H1 (cell line): ENCODE measurements around the gene FBXL17. TPM values are rescaled to one million over a fixed set of nuclear protein-coding genes. Genes with fewer than 3 reads are reported as not detected.

ENCODE experiments used
- CTCF ChIA-PET: fragments of 300-600 bp; sonication (Branson Sonifier 250); formaldehyde crosslinking; loops from one replicate; lab custom pipeline; 2021; ENCODE audit not compliant: partially characterized antibody; lab: Charles Lee
- POLR2A ChIA-PET: fragments of 300-600 bp; sonication (Branson Sonifier 250); formaldehyde crosslinking; loops from one replicate; lab custom pipeline; 2021; ENCODE audit warnings: inconsistent platforms; ENCODE audit not compliant: partially characterized antibody; lab: Charles Lee
- DNase-seq, 2 experiments: peaks; one replicate each; pipeline versions ENCODE4 v3.0.0 to v3.0.0-alpha.2; 2010 to 2022; ENCODE audit warnings: low spot score in 2 of 2, low read depth in 1 of 2, mixed read lengths in 1 of 2
- FAIRE-seq: peaks from 2 replicates; lab custom pipeline; 2011; peaks lifted over from hg19 to GRCh38; lab: Jason Lieb, UNC
- H2AFZ ChIP-seq: 2 replicates; pipeline ENCODE4 v1.8.1; 2012; ENCODE audit warnings: low read length, inconsistent platforms
- H2AK5ac ChIP-seq: 2 replicates; pipeline ENCODE4 v1.6.1; 2013; ENCODE audit warnings: low read depth, low read length
- H2BK120ac ChIP-seq: replicated peaks from 2 replicates; pipeline ENCODE3; 2013; ENCODE audit warnings: low read depth, low read length, inconsistent platforms
- H2BK12ac ChIP-seq: 2 replicates; pipeline ENCODE4 v1.6.1; 2013; ENCODE audit warnings: low read depth, low read length
- H2BK15ac ChIP-seq: 2 replicates; pipeline ENCODE4 v1.6.1; 2013; ENCODE audit warnings: low read length
- H2BK20ac ChIP-seq: 2 replicates; pipeline ENCODE4 v1.6.1; 2013; ENCODE audit warnings: low read length
- H2BK5ac ChIP-seq: 2 replicates; pipeline ENCODE4 v1.6.1; 2013; ENCODE audit warnings: low read depth, low read length
- H3K14ac ChIP-seq: 2 replicates; pipeline ENCODE4 v1.6.1; 2013; ENCODE audit warnings: inconsistent platforms; ENCODE audit not compliant: insufficient read length
- H3K18ac ChIP-seq: 2 replicates; pipeline ENCODE4 v1.6.1; 2013; ENCODE audit warnings: low read length; ENCODE audit errors: extremely low read depth
- H3K23ac ChIP-seq: 2 replicates; pipeline ENCODE4 v1.6.1; 2013; ENCODE audit warnings: inconsistent platforms; ENCODE audit not compliant: insufficient read length
- H3K23me2 ChIP-seq: 2 replicates; pipeline ENCODE4 v1.6.1; 2013; ENCODE audit warnings: low read depth, low read length
- H3K27ac ChIP-seq: 2 replicates; pipeline ENCODE4 v1.6.1; 2011; ENCODE audit warnings: low read depth, low read length, inconsistent platforms
- H3K27me3 ChIP-seq, 4 experiments: replicated peaks in 1 of 4; 1 replicate in 1 of 4; 2 replicates in 3 of 4; pipeline versions ENCODE4 v1.6.1 to v1.8.1; 2011 to 2013; ENCODE audit warnings: low read length in 3 of 4, mild to moderate bottlenecking in 3 of 4, inconsistent platforms in 2 of 4, mixed read lengths in 2 of 4, moderate library complexity in 1 of 4; ENCODE audit not compliant: control insufficient read depth in 3 of 4, insufficient read depth in 3 of 4; ENCODE audit errors: extremely low read depth in 1 of 4
- H3K36me3 ChIP-seq, 4 experiments: 2 replicates each; pipeline versions ENCODE4 v1.6.1 to v1.8.1; 2011 to 2013; ENCODE audit warnings: mild to moderate bottlenecking in 4 of 4, low read length in 3 of 4, moderate library complexity in 2 of 4, control low read depth in 1 of 4, inconsistent platforms in 1 of 4; ENCODE audit not compliant: insufficient read depth in 4 of 4, control insufficient read depth in 2 of 4
- H3K4ac ChIP-seq: replicated peaks from 2 replicates; pipeline ENCODE3; 2013; ENCODE audit warnings: low read length, low read depth, mixed read lengths, inconsistent platforms; ENCODE audit not compliant: insufficient read length
- H3K4me1 ChIP-seq, 4 experiments: replicated peaks in 1 of 4; 1 replicate in 1 of 4; 2 replicates in 3 of 4; pipeline versions ENCODE4 v1.6.1 to v1.8.1; 2011 to 2013; ENCODE audit warnings: low read length in 3 of 4, inconsistent platforms in 2 of 4, mixed read lengths in 1 of 4; ENCODE audit not compliant: insufficient read depth in 4 of 4, control insufficient read depth in 3 of 4
- H3K4me2 ChIP-seq, 2 experiments: 2 replicates each; pipeline versions ENCODE4 v1.6.1 to v1.8.1; 2011 to 2013; ENCODE audit warnings: low read depth in 2 of 2, low read length in 2 of 2, control low read depth in 1 of 2, inconsistent platforms in 1 of 2, mild to moderate bottlenecking in 1 of 2; ENCODE audit not compliant: insufficient read depth in 1 of 2
- H3K4me3 ChIP-seq, 4 experiments: fragments of 200-600, 300-600 bp in 1 of 4; sonication (generic), shearing (Covaris generic), sonication (Bioruptor Twin) in 1 of 4; 2 replicates each; pipeline versions ENCODE4 v1.5.1 to v1.8.1; 2011 to 2016; ENCODE audit warnings: low read length in 4 of 4, low read depth in 3 of 4, control low read depth in 2 of 4, inconsistent platforms in 2 of 4, mild to moderate bottlenecking in 2 of 4, mixed read lengths in 1 of 4, moderate library complexity in 1 of 4; ENCODE audit not compliant: insufficient read depth in 2 of 4; ENCODE audit errors: extremely low read depth in 1 of 4
- H3K56ac ChIP-seq: replicated peaks from 2 replicates; pipeline ENCODE3; 2013; ENCODE audit warnings: low read depth, mild to moderate bottlenecking, mixed read lengths, low read length, inconsistent platforms; ENCODE audit not compliant: insufficient read length
- H3K79me1 ChIP-seq: 2 replicates; pipeline ENCODE4 v1.6.1; 2013; ENCODE audit warnings: low read depth, low read length, control low read depth
- H3K79me2 ChIP-seq, 2 experiments: 2 replicates each; pipeline versions ENCODE4 v1.6.1 to v1.8.1; 2012 to 2013; ENCODE audit warnings: low read length in 2 of 2, mild to moderate bottlenecking in 2 of 2, inconsistent platforms in 1 of 2; ENCODE audit not compliant: insufficient read depth in 2 of 2, control insufficient read depth in 1 of 2
- H3K9ac ChIP-seq, 4 experiments: replicated peaks in 1 of 4; 1 replicate in 1 of 4; 2 replicates in 3 of 4; pipeline versions ENCODE4 v1.6.1 to v1.8.1; 2011 to 2013; ENCODE audit warnings: low read depth in 3 of 4, low read length in 3 of 4, control low read depth in 2 of 4, mild to moderate bottlenecking in 2 of 4, moderate library complexity in 2 of 4, inconsistent platforms in 1 of 4; ENCODE audit errors: extremely low read depth in 1 of 4
- H3K9me3 ChIP-seq, 2 experiments: 2 replicates each; pipeline versions ENCODE4 v1.6.1 to v1.8.1; 2012 to 2013; ENCODE audit warnings: mild to moderate bottlenecking in 2 of 2, moderate library complexity in 2 of 2, control low read depth in 1 of 2, inconsistent platforms in 1 of 2, low read depth in 1 of 2, low read length in 1 of 2, mixed read lengths in 1 of 2; ENCODE audit not compliant: insufficient read depth in 2 of 2
- H4K20me1 ChIP-seq, 2 experiments: replicated peaks in 1 of 2; 2 replicates each; pipeline versions ENCODE3 to v1.8.1; 2011 to 2013; ENCODE audit warnings: inconsistent platforms in 2 of 2, low read length in 2 of 2, mild to moderate bottlenecking in 1 of 2; ENCODE audit not compliant: insufficient read depth in 2 of 2, control insufficient read depth in 1 of 2
- H4K5ac ChIP-seq: 2 replicates; pipeline ENCODE4 v1.6.1; 2013; ENCODE audit warnings: low read length, low read depth, mixed read lengths, inconsistent platforms; ENCODE audit not compliant: insufficient read length
- H4K8ac ChIP-seq: 2 replicates; pipeline ENCODE4 v1.8.0; 2013; ENCODE audit warnings: mild to moderate bottlenecking, moderate library complexity, low read length, inconsistent platforms; ENCODE audit not compliant: insufficient read depth; ENCODE audit errors: extremely low read depth
- H4K91ac ChIP-seq: replicated peaks from 2 replicates; pipeline ENCODE3; 2013; ENCODE audit warnings: low read length, mixed read lengths, inconsistent platforms; ENCODE audit not compliant: insufficient read length
- BRCA1 ChIP-seq: IDR thresholded peaks from 2 replicates; pipeline ENCODE4 v1.6.1; 2012; ENCODE audit warnings: low read depth, low read length, improper control_type of control experiment
- CEBPB ChIP-seq: IDR thresholded peaks from 2 replicates; pipeline ENCODE4 v1.6.1; 2012; ENCODE audit warnings: low read depth, low read length
- CHD1 ChIP-seq: IDR thresholded peaks from 2 replicates; pipeline ENCODE4 v1.6.1; 2012; ENCODE audit warnings: low read depth, low read length, improper control_type of control experiment
- FOSL1 ChIP-seq: IDR thresholded peaks from 2 replicates; pipeline ENCODE4 v1.6.1; 2011; ENCODE audit warnings: mild to moderate bottlenecking, low read depth, low read length, moderate library complexity; ENCODE audit not compliant: insufficient read depth
- HDAC2 ChIP-seq, 2 experiments: fragments of 300-600 bp in 1 of 2; sonication (generic) in 1 of 2; IDR thresholded peaks; 2 replicates each; pipeline ENCODE4 v1.6.1; 2011 to 2012; ENCODE audit warnings: low read depth in 2 of 2, low read length in 2 of 2, mild to moderate bottlenecking in 2 of 2, moderate library complexity in 2 of 2, borderline replicate concordance in 1 of 2, inconsistent platforms in 1 of 2
- POLR2A ChIP-seq, 2 experiments: IDR thresholded peaks; 1 replicate in 1 of 2; 2 replicates in 1 of 2; pipeline ENCODE4 v1.6.1; 2011; ENCODE audit warnings: low read depth in 2 of 2, low read length in 2 of 2, mild to moderate bottlenecking in 2 of 2; ENCODE audit errors: control extremely low read depth in 1 of 2
- RFX5 ChIP-seq: IDR thresholded peaks from 2 replicates; pipeline ENCODE4 v1.6.1; 2011; ENCODE audit warnings: low read depth, low read length, improper control_type of control experiment, borderline replicate concordance
- RNF2 ChIP-seq: fragments of 200-900, 300-1000 bp; sonication (generic); IDR thresholded peaks from 2 replicates; pipeline ENCODE4 v1.7.1; 2016; ENCODE audit warnings: borderline replicate concordance, low read depth, mild to moderate bottlenecking, antibody characterized with exemption, low read length; ENCODE audit not compliant: poor library complexity, severe bottlenecking; ENCODE audit errors: missing control alignments
- SAP30 ChIP-seq: fragments of 300-600 bp; sonication (generic); IDR thresholded peaks from 2 replicates; pipeline ENCODE4 v1.7.1; 2012; ENCODE audit warnings: low read length, moderate library complexity, mild to moderate bottlenecking, inconsistent platforms; ENCODE audit not compliant: insufficient read depth, insufficient replicate concordance
- SIRT6 ChIP-seq: IDR thresholded peaks from one replicate; pipeline ENCODE4 v1.7.1; 2012; ENCODE audit warnings: low read length, inconsistent platforms
- SP2 ChIP-seq: IDR thresholded peaks from 2 replicates; pipeline ENCODE4 v1.6.1; 2012; ENCODE audit warnings: mild to moderate bottlenecking, low read length, inconsistent platforms
- SUZ12 ChIP-seq: fragments of 200-600 bp; sonication (generic); IDR thresholded peaks from 2 replicates; pipeline ENCODE4 v1.6.1; 2012; ENCODE audit warnings: mild to moderate bottlenecking, inconsistent platforms, low read length, moderate library complexity, mixed read lengths
- WGBS, 2 experiments: shearing (Covaris generic) in 1 of 2; methylation state at CpG; one replicate each; pipeline versions ENCODE4 v1.1.6 to v1.1.7; 2013 to 2015; ENCODE audit warnings: low lambda C conversion rate in 2 of 2, mixed read lengths in 2 of 2, inconsistent platforms in 1 of 2, low coverage in 1 of 2, missing lambda C conversion rate in 1 of 2; ENCODE audit not compliant: insufficient replicate concordance in 2 of 2, insufficient coverage in 1 of 2, insufficient read length in 1 of 2; ENCODE audit errors: extremely low coverage in 1 of 2, missing lambda C conversion rate in 1 of 2; 5-methylcytosine and 5-hydroxymethylcytosine counted together
- polyA plus RNA-seq, 7 experiments: library from polyadenylated mRNA; depleted of rRNA in 3 of 7; stranded (reverse) in 5 of 7; unstranded in 2 of 7; fragments of >200 nt in 5 of 7; fragments of 200-250 nt in 2 of 7; gene quantifications; 1 replicate in 5 of 7; 2 replicates in 1 of 7; 4 replicates in 1 of 7; pipeline versions ENCODE4 v1.2.1 to v1.2.3, GENCODE V29; 2011 to 2013; ENCODE audit warnings: missing spikeins in 2 of 7, mixed read lengths in 2 of 7
- total RNA-seq: library from RNA; stranded (reverse); fragmentation: NEBNext Ultra II Directional; extraction: Animal tissue kit (Norgen Biotek cat#: 25700); gene quantifications from 2 replicates; pipeline ENCODE4 v1.2.1, GENCODE V29; 2021
- TF ChIP-seq, protein P1 (sequence below): IDR thresholded peaks from 2 replicates; pipeline ENCODE4 v1.6.1; 2011; ENCODE audit warnings: low read length, improper control_type of control experiment

FBXL17 gene
- total and polyA plus RNA-seq, 2 of the 8 experiments (the other 6 are each of a cell fraction or from before 2014, with no cell fraction given): 0.35 to 4.3 TPM

- no peaks in the 10 kb centered on the region for H3K36me3 ChIP-seq
- H3K79me2 ChIP-seq: no peaks in the 10 kb centered on the region
- no peak overlapping the region for H3K4ac ChIP-seq
- no peak overlapping the region for H2BK12ac ChIP-seq
- no peak overlapping the region for H3K9ac ChIP-seq
- H3K4me1 ChIP-seq: no peaks in the 10 kb centered on the region; a peak in 2 of 7 replicates
- H3K27me3 ChIP-seq: no peaks in the 10 kb centered on the region
- no peak overlapping the region for H2BK20ac ChIP-seq
- no peak overlapping the region for H2BK15ac ChIP-seq
- no peak overlapping the region for H2BK5ac ChIP-seq
- H3K27ac ChIP-seq: no peak overlapping the region
- ChIA-PET CTCF (interaction anchor here (0.6 kb wide), 1 partner anchor 1431 kb away, joined by 3 read pairs; no protein-coding TSS in a partner anchor), POLR2A (interaction anchor here (1.0 kb wide), 1 partner anchor 17 kb away, joined by 4 read pairs; the partner anchor contains the start of gene FBXL17)
- H3K9me3 ChIP-seq: peaks cover 0 to 3% of the 10 kb centered on the region in 2 experiments; a peak in 1 of 4 replicates
- no peak overlapping the region for H3K14ac ChIP-seq
- no peak overlapping the region for H2AK5ac ChIP-seq
- no peak overlapping the region for H4K91ac ChIP-seq
- H3K23ac ChIP-seq: no peak overlapping the region
- H3K4me2 ChIP-seq: no peak overlapping the region
- no peak overlapping the region for H4K5ac ChIP-seq
- H3K18ac ChIP-seq: no peak overlapping the region
- DNase-seq (no peak), FAIRE-seq (no peak)
- no peaks in the 10 kb centered on the region for H3K79me1 ChIP-seq
- no peak overlapping the region for H4K8ac ChIP-seq
- H3K4me3 ChIP-seq: no peak overlapping the region
- H3K56ac ChIP-seq: no peak overlapping the region
- no peaks in the 10 kb centered on the region for H3K23me2 ChIP-seq
- 90% methylated on average over 6 of the region's 6 CpGs; no CpG with 5 or more reads in 1 of the 2 experiments for WGBS, 2 experiments
- no peaks in the 10 kb centered on the region for H4K20me1 ChIP-seq
- no peak overlapping the region for H2BK120ac ChIP-seq
- no peak overlapping the region for H2AFZ ChIP-seq
- no peak for TF ChIP-seq HDAC2 (IDR thresholded peaks at IDR 0.05; ENCODE audit: borderline replicate concordance in 1 of 2, low read depth in 2 of 2, low read length in 2 of 2)
- no peak for TF ChIP-seq BRCA1
- no peak for TF ChIP-seq CHD1
- no peak for TF ChIP-seq SP2
- no peak for TF ChIP-seq CEBPB
- TF ChIP-seq, protein P1, sequence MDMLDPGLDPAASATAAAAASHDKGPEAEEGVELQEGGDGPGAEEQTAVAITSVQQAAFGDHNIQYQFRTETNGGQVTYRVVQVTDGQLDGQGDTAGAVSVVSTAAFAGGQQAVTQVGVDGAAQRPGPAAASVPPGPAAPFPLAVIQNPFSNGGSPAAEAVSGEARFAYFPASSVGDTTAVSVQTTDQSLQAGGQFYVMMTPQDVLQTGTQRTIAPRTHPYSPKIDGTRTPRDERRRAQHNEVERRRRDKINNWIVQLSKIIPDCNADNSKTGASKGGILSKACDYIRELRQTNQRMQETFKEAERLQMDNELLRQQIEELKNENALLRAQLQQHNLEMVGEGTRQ: no peak
- no peak for TF ChIP-seq SUZ12
- TF ChIP-seq SAP30: no peak
- no peak for TF ChIP-seq RFX5
- TF ChIP-seq POLR2A (IDR thresholded peaks at IDR 0.05; ENCODE audit: control extremely low read depth in 1 of 2, low read depth in 2 of 2, low read length in 2 of 2): no peak
- TF ChIP-seq RNF2: no peak
- no peak for TF ChIP-seq SIRT6
- no peak for TF ChIP-seq FOSL1
These were observed 17.1 kb upstream of the FBXL17 start for GRCh38 chr5:108398964-108399363.
